ENCODE results near the gene ALK.

DNA sequence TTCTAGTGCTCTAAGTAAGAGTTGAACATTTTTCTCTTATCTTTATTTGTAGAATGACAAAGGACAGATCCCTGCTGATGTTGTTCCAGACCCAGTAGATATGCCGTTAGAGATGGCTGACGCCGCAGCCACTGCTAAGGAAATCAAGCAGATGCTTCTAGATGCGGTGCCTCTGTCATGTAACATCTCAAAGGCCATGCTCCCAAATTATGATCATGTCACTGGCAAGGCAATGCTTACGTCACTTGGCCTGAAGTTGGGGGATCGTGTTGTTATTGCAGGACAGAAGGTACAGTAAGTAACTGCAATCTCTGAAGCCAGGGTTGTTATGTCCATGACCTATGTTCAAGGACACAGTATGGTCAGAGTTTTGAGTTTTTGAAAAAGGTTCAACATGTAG, 777.7 kb downstream of the ALK start:
- TF ChIP-seq CBX5 (IDR thresholded peaks at IDR 0.05; ENCODE audit: low read depth) = no peak
- no peak for TF ChIP-seq EP300 (IDR thresholded peaks at IDR 0.05; ENCODE audit: borderline replicate concordance in 1 of 2, control insufficient read depth in 1 of 2, low read depth in 2 of 2, low read length in 2 of 2)

Data from GM12878 (cell line).